D721Med (cell line): ENCODE measurements around the gene NTN4.
"Not testable (repeated sequence)": the region's sequence is repeated elsewhere in the genome, so short reads cannot be mapped to it uniquely, and the experiment has no call there.

Source experiments
- DNase-seq: peaks from one replicate; pipeline ENCODE4 v3.0.0; 2011; ENCODE audit warnings: low spot score; ENCODE audit not compliant: insufficient read length
- FAIRE-seq: peaks from 2 replicates; lab custom pipeline; 2011; peaks lifted over from hg19 to GRCh38; lab: Jason Lieb, UNC
- CTCF ChIP-seq: IDR thresholded peaks from 2 replicates; pipeline ENCODE4 v1.5.1; 2012; ENCODE audit warnings: mild to moderate bottlenecking, control low read depth; ENCODE audit not compliant: insufficient read depth; ENCODE audit errors: missing control alignments

Gene NTN4

GRCh38 chr12:95763809-95764253 lies 26.7 kb downstream of the NTN4 start:
- FAIRE-seq, result no peak
- no peak for DNase-seq
- TF ChIP-seq CTCF, result no peak

GRCh38 chr12:95762123-95762785 lies 28.3 kb downstream of the NTN4 start:
- DNase-seq, result no peak
- TF ChIP-seq CTCF, result no peak
- FAIRE-seq, result no peak

GRCh38 chr12:95760371-95760770 lies 30.2 kb downstream of the NTN4 start:
- TF ChIP-seq CTCF, result no peak
- FAIRE-seq, result no peak
- DNase-seq, result no peak

- FAIRE-seq (no peak), DNase-seq (no peak)
- TF ChIP-seq CTCF, result no peak
Observed at GRCh38 chr12:95759718-95760117, 30.8 kb downstream of the NTN4 start.

- no peak for FAIRE-seq
- DNase-seq, result no peak
- TF ChIP-seq CTCF, result no peak
Observed at GRCh38 chr12:95759039-95759438, 31.5 kb downstream of the NTN4 start.

GRCh38 chr12:95756362-95756761 lies 34.2 kb downstream of the NTN4 start:
- DNase-seq (no peak), FAIRE-seq (no peak)
- no peak for TF ChIP-seq CTCF

- FAIRE-seq, result no peak
Observed at GRCh38 chr12:95755261-95755865, 35.2 kb downstream of the NTN4 start.

GRCh38 chr12:95746062-95746461 lies 44.5 kb downstream of the NTN4 start:
- FAIRE-seq, DNase-seq: not testable (repeated sequence)

More at GRCh38 chr12:95755261-95755865, 35.2 kb downstream of the NTN4 start:
- TF ChIP-seq CTCF, result no peak
- no peak for DNase-seq
